ENCODE measurements around the gene BBS9. TPM values are rescaled to one million over a fixed set of nuclear protein-coding genes. Genes with fewer than 3 reads are reported as not detected.

BBS9 gene
- total and polyA plus RNA-seq, 2 experiments from 2014 or later = 27.2 to 66.1 TPM

GRCh38 chr7:33632840-33633525 lies 503.6 kb downstream of the BBS9 start:
- Histone ChIP-seq H3K27me3 (ENCODE audit: insufficient read depth) (no peaks in the 10 kb centered on the region), H3K79me2 (replicated peaks; ENCODE audit: insufficient read depth) (no peaks in the 10 kb centered on the region), H3F3A (replicated peaks; ENCODE audit: low read depth) (no peaks in the 10 kb centered on the region), H3K4me1 (ENCODE audit: insufficient read depth) (no peaks in the 10 kb centered on the region; the same call in 1 of the 2 replicates), H3K9me2 (ENCODE audit: insufficient read depth) (0 out of 2 replicates have a peak, but pooled peaks cover 6% of the 10 kb centered on the region), H3K27ac (ENCODE audit: low read depth) (no peak overlapping the region), H2AFZ (no peak overlapping the region), H4K20me1 (replicated peaks; ENCODE audit: insufficient read depth) (no peaks in the 10 kb centered on the region), H3K4me3 (no peak overlapping the region), H3K36me3 (ENCODE audit: insufficient read depth) (no peaks in the 10 kb centered on the region), H3K4me2 (no peak overlapping the region)
- Mint-ChIP-seq H3K4me1 (peaks cover 14% of the 10 kb centered on the region), H3K4me3 (no peak overlapping the region), H3K36me3 (ENCODE audit: low read depth) (no peaks in the 10 kb centered on the region; the same call in 2 of the 3 replicates), H3K9me3 (no peaks in the 10 kb centered on the region; the same call in 2 of the 3 replicates), H3K27me3 (ENCODE audit: insufficient read depth, low read depth, poor library complexity) (no peaks in the 10 kb centered on the region), H3K27ac (no peak overlapping the region)
- DNase-seq (ENCODE audit: low spot score) = no peak
- no peak for ATAC-seq
- TF ChIP-seq JUNB (IDR thresholded peaks at IDR 0.05; ENCODE audit: unreplicated experiment) (no peak), NANOG (IDR thresholded peaks at IDR 0.05; ENCODE audit: borderline replicate concordance) (no peak), CREB1 (CRISPR knock-in tag; IDR thresholded peaks at IDR 0.05; ENCODE audit: low read depth) (no peak), EZH2phosphoT487 (IDR thresholded peaks at IDR 0.05; ENCODE audit: unreplicated experiment) (no peak), STAT1 (IDR thresholded peaks at IDR 0.05; ENCODE audit: unreplicated experiment) (no peak), ZNF114 (CRISPR knock-in tag; IDR thresholded peaks at IDR 0.05) (no peak), ZNF331 (CRISPR knock-in tag; IDR thresholded peaks at IDR 0.05; ENCODE audit: low read depth) (no peak)
- TF ChIP-seq, protein P1, sequence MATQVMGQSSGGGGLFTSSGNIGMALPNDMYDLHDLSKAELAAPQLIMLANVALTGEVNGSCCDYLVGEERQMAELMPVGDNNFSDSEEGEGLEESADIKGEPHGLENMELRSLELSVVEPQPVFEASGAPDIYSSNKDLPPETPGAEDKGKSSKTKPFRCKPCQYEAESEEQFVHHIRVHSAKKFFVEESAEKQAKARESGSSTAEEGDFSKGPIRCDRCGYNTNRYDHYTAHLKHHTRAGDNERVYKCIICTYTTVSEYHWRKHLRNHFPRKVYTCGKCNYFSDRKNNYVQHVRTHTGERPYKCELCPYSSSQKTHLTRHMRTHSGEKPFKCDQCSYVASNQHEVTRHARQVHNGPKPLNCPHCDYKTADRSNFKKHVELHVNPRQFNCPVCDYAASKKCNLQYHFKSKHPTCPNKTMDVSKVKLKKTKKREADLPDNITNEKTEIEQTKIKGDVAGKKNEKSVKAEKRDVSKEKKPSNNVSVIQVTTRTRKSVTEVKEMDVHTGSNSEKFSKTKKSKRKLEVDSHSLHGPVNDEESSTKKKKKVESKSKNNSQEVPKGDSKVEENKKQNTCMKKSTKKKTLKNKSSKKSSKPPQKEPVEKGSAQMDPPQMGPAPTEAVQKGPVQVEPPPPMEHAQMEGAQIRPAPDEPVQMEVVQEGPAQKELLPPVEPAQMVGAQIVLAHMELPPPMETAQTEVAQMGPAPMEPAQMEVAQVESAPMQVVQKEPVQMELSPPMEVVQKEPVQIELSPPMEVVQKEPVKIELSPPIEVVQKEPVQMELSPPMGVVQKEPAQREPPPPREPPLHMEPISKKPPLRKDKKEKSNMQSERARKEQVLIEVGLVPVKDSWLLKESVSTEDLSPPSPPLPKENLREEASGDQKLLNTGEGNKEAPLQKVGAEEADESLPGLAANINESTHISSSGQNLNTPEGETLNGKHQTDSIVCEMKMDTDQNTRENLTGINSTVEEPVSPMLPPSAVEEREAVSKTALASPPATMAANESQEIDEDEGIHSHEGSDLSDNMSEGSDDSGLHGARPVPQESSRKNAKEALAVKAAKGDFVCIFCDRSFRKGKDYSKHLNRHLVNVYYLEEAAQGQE (IDR thresholded peaks at IDR 0.05; ENCODE audit: unreplicated experiment) = no peak

DNA sequence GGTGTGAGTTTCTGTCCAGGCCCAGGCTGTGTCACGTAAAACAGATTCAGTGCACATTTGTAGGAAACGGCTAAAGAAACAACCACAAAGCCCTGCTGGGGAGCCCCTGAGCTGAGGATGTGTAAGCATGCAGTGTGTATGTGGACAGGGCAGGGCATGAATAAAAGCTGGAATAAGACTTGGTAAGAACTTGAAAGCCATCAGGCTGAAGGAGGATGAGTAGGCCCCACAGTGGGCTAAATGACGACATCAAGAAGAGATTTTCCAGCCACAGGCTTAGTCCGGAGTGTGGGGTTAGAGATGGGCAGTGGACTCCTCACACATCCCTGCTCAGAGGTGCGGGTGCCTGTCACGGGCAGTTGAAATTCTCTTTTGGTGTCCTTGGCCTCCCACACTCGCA lies 505.2 kb downstream of the BBS9 start:
- Histone ChIP-seq H3K4me3 (no peak overlapping the region), H3K27ac (ENCODE audit: low read depth) (no peak overlapping the region), H3K9me2 (ENCODE audit: insufficient read depth) (0 out of 2 replicates have a peak, but pooled peaks cover 6% of the 10 kb centered on the region), H3F3A (replicated peaks; ENCODE audit: low read depth) (no peaks in the 10 kb centered on the region), H4K20me1 (replicated peaks; ENCODE audit: insufficient read depth) (no peaks in the 10 kb centered on the region), H3K4me2 (no peak overlapping the region), H3K4me1 (ENCODE audit: insufficient read depth) (no peaks in the 10 kb centered on the region), H3K79me2 (replicated peaks; ENCODE audit: insufficient read depth) (no peaks in the 10 kb centered on the region), H3K36me3 (ENCODE audit: insufficient read depth) (no peaks in the 10 kb centered on the region), H2AFZ (no peak overlapping the region), H3K27me3 (ENCODE audit: insufficient read depth) (no peaks in the 10 kb centered on the region)
- no peak overlapping the region for H3K27ac Mint-ChIP-seq
- H3K4me1 Mint-ChIP-seq = peaks cover 6% of the 10 kb centered on the region; the same call in 2 of the 3 replicates
- H3K4me3 Mint-ChIP-seq = no peak overlapping the region
- ATAC-seq (no peak), DNase-seq (ENCODE audit: low spot score) (no peak)
- H3K36me3 Mint-ChIP-seq (ENCODE audit: low read depth) = no peaks in the 10 kb centered on the region; the same call in 2 of the 3 replicates
- no peaks in the 10 kb centered on the region for H3K27me3 Mint-ChIP-seq (ENCODE audit: insufficient read depth, low read depth, poor library complexity)
- H3K9me3 Mint-ChIP-seq = no peaks in the 10 kb centered on the region; the same call in 2 of the 3 replicates
- no peak for TF ChIP-seq POLR2AphosphoS5 (IDR thresholded peaks at IDR 0.05; ENCODE audit: low read depth)
- TF ChIP-seq STAT1 (IDR thresholded peaks at IDR 0.05; ENCODE audit: unreplicated experiment) = no peak
- no peak for TF ChIP-seq NANOG (IDR thresholded peaks at IDR 0.05; ENCODE audit: borderline replicate concordance)
- TF ChIP-seq ZNF331 (CRISPR knock-in tag; IDR thresholded peaks at IDR 0.05; ENCODE audit: low read depth) = no peak
- no peak for TF ChIP-seq EZH2 (IDR thresholded peaks at IDR 0.05; ENCODE audit: low read depth, unreplicated experiment)
- TF ChIP-seq ETS1 (IDR thresholded peaks at IDR 0.05) = no peak
- TF ChIP-seq EZH2phosphoT487 (IDR thresholded peaks at IDR 0.05; ENCODE audit: unreplicated experiment) = no peak

All from GM23338 (cell line).